GM12891 (cell line): Measurements from ENCODE around the gene CCDC182.

Experiments
- POLR2A ChIP-seq: IDR thresholded peaks from 2 replicates; pipeline ENCODE4 v1.6.1; 2011; ENCODE audit warnings: low read depth, low read length, control low read depth
- POLR2AphosphoS5 ChIP-seq: IDR thresholded peaks from 2 replicates; pipeline ENCODE4 v1.6.1; 2011; ENCODE audit warnings: low read depth, low read length, control low read depth

DNA sequence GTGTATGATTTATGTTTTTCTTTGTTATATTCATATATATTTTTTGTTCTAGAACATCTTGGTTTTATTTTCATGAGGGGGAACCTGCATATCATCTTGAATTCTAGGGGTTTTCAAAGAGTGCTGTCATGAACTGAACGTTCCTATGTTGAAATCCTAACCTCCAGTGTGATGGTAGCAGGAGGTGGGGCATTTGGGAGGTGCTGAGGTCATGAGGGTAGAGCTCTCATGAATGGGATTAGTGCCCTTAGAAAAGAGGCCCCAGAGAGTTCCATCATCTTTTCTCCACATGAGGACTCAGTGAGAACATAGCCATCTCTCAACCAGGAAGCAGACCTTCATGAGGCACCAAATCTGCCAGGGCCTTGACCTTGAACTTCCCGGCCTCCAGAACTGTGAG, 34.6 kb upstream of the CCDC182 start:
- TF ChIP-seq POLR2A, result no peak
- no peak for TF ChIP-seq POLR2AphosphoS5
